Endothelial cell of umbilical vein (primary cell): ENCODE results near the gene CORO7. TPM values are rescaled to one million over a fixed set of nuclear protein-coding genes. Genes with fewer than 3 reads are reported as not detected.

Experiments used
- BruUV-seq: library from RNA; stranded (reverse); fragments of 400-500 nt; replicated peaks from 2 replicates; lab custom pipeline; 2021; lab: Mats Ljungman, UMichigan
- CTCF ChIA-PET: fragments of 300-600, 350-600 bp; sonication (Branson Sonifier 250); formaldehyde crosslinking; loops from one replicate; lab custom pipeline; 2021; ENCODE audit warnings: antibody characterized with exemption, inconsistent platforms; lab: Charles Lee
- POLR2A ChIA-PET: fragments of 300-600, 350-600 bp; sonication (Branson Sonifier 250); formaldehyde crosslinking; loops from one replicate; lab custom pipeline; 2021; ENCODE audit warnings: antibody characterized with exemption, inconsistent platforms; lab: Charles Lee
- DNase-seq: peaks from one replicate; pipeline ENCODE4 v3.0.0-alpha.2; 2011; ENCODE audit warnings: low read depth, low spot score
- FAIRE-seq: peaks from 2 replicates; lab custom pipeline; 2011; peaks lifted over from hg19 to GRCh38; lab: Jason Lieb, UNC
- H2AFZ ChIP-seq: 2 replicates; pipeline ENCODE4 v1.6.0; 2012; ENCODE audit warnings: low read depth, low read length, control low read depth, inconsistent platforms
- H3K27ac ChIP-seq: 2 replicates; pipeline ENCODE4 v1.5.1; 2011; ENCODE audit warnings: low read depth, mild to moderate bottlenecking, control low read depth, low read length, moderate library complexity; ENCODE audit not compliant: insufficient read depth
- H3K27me3 ChIP-seq, 2 experiments: 2 replicates each; pipeline versions ENCODE4 v1.6.0 to v1.6.1; 2011; ENCODE audit warnings: low read length in 2 of 2, mixed read lengths in 1 of 2; ENCODE audit not compliant: control insufficient read depth in 2 of 2, insufficient read depth in 2 of 2
- H3K36me3 ChIP-seq, 2 experiments: 2 replicates in 1 of 2; 3 replicates in 1 of 2; pipeline ENCODE4 v1.5.1; 2011; ENCODE audit warnings: low read length in 2 of 2, mild to moderate bottlenecking in 1 of 2, moderate library complexity in 1 of 2; ENCODE audit not compliant: control insufficient read depth in 2 of 2, insufficient read depth in 2 of 2; ENCODE audit errors: extremely low read depth in 1 of 2
- H3K4me1 ChIP-seq: 3 replicates; pipeline ENCODE4 v1.5.1; 2011; ENCODE audit warnings: mild to moderate bottlenecking, low read length; ENCODE audit not compliant: control insufficient read depth, insufficient read depth; ENCODE audit errors: extremely low read depth
- H3K4me2 ChIP-seq: 2 replicates; pipeline ENCODE4 v1.6.1; 2011; ENCODE audit warnings: low read length, control low read depth, mixed read lengths; ENCODE audit not compliant: insufficient read depth
- H3K4me3 ChIP-seq, 3 experiments: fragments of 200-600 bp in 1 of 3; sonication (generic), shearing (Covaris generic) in 1 of 3; replicated peaks in 1 of 3; 2 replicates each; pipeline ENCODE4 v1.5.1; 2011 to 2016; ENCODE audit warnings: control low read depth in 3 of 3, low read length in 3 of 3, mild to moderate bottlenecking in 2 of 3, inconsistent platforms in 1 of 3, low read depth in 1 of 3, moderate library complexity in 1 of 3; ENCODE audit not compliant: insufficient read depth in 1 of 3
- H3K79me2 ChIP-seq: 2 replicates; pipeline ENCODE4 v1.6.0; 2012; ENCODE audit warnings: low read length, inconsistent platforms; ENCODE audit not compliant: control insufficient read depth, insufficient read depth
- H3K9ac ChIP-seq: replicated peaks from 2 replicates; pipeline ENCODE3; 2011; ENCODE audit warnings: low read length, control low read depth; ENCODE audit not compliant: insufficient read depth; ENCODE audit errors: extremely low read depth
- H3K9me1 ChIP-seq: replicated peaks from 3 replicates; pipeline ENCODE4 v1.6.0; 2011; ENCODE audit warnings: mild to moderate bottlenecking, low read length; ENCODE audit not compliant: control insufficient read depth, insufficient read depth; ENCODE audit errors: extremely low read depth
- H3K9me3 ChIP-seq: replicated peaks from 2 replicates; pipeline ENCODE4 v1.5.1; 2012; ENCODE audit warnings: low read length, inconsistent platforms; ENCODE audit not compliant: control insufficient read depth, insufficient read depth
- H4K20me1 ChIP-seq: replicated peaks from 2 replicates; pipeline ENCODE3; 2011; ENCODE audit warnings: mild to moderate bottlenecking, low read length; ENCODE audit not compliant: control insufficient read depth, insufficient read depth; ENCODE audit errors: extremely low read depth
- CTCF ChIP-seq, 2 donors: IDR thresholded peaks; 1 replicate in 1 of 2; 2 replicates in 1 of 2; pipeline ENCODE4 v1.5.1; 2011; ENCODE audit warnings: low read length in 2 of 2, mild to moderate bottlenecking in 2 of 2, moderate library complexity in 2 of 2, control low read depth in 1 of 2, inconsistent platforms in 1 of 2, low read depth in 1 of 2; ENCODE audit not compliant: insufficient read depth in 1 of 2; ENCODE audit errors: extremely low read depth in 1 of 2
- EZH2 ChIP-seq: IDR thresholded peaks from 2 replicates; pipeline ENCODE4 v1.6.1; 2012; ENCODE audit warnings: borderline replicate concordance, low read depth, mild to moderate bottlenecking, moderate library complexity, low read length, inconsistent platforms; ENCODE audit not compliant: severe bottlenecking
- FOS ChIP-seq: IDR thresholded peaks from 2 replicates; pipeline ENCODE4 v1.6.1; 2011; ENCODE audit warnings: mild to moderate bottlenecking, low read length, moderate library complexity, borderline replicate concordance; ENCODE audit not compliant: insufficient read depth
- GATA2 ChIP-seq: IDR thresholded peaks from 2 replicates; pipeline ENCODE4 v1.7.0; 2011; ENCODE audit warnings: low read depth, mild to moderate bottlenecking, moderate library complexity, mixed read lengths, low read length; ENCODE audit not compliant: insufficient read length, insufficient read depth
- JUN ChIP-seq: IDR thresholded peaks from 2 replicates; pipeline ENCODE4 v1.6.1; 2011; ENCODE audit warnings: borderline replicate concordance, low read depth; ENCODE audit not compliant: insufficient read length, insufficient read depth
- MAX ChIP-seq: IDR thresholded peaks from 2 replicates; pipeline ENCODE4 v1.6.1; 2011; ENCODE audit not compliant: insufficient read depth, insufficient read length
- MYC ChIP-seq: IDR thresholded peaks from one replicate; pipeline ENCODE4 v1.6.1; 2011; ENCODE audit warnings: mild to moderate bottlenecking, low read depth, low read length
- POLR2A ChIP-seq: IDR thresholded peaks from 2 replicates; pipeline ENCODE4 v1.6.1; 2012; ENCODE audit warnings: low read depth, mild to moderate bottlenecking, control low read depth, low read length
- POLR2AphosphoS5 ChIP-seq: IDR thresholded peaks from 2 replicates; pipeline ENCODE4 v1.6.1; 2012; ENCODE audit warnings: low read depth, mild to moderate bottlenecking, control low read depth, low read length, moderate library complexity; ENCODE audit not compliant: insufficient read depth
- dilution Hi-C: fragments of 300-500 bp; cut with MboI; formaldehyde crosslinking; loops from one replicate; pipeline ENCODE4 v1.15.0; 2019; ENCODE audit warnings: low sequenced_read_pairs; ENCODE audit not compliant: extremely low pct_ligation_motif_present
- intact Hi-C: fragments of 100-400 bp; cut with micrococcal nuclease; formaldehyde crosslinking; loops from one replicate; pipeline ENCODE4 v1.10.0; 2022
- polyA plus RNA-seq, 4 experiments: library from polyadenylated mRNA; depleted of rRNA in 3 of 4; stranded (reverse) in 3 of 4; unstranded in 1 of 4; fragments of >200 nt; gene quantifications; 2 replicates each; pipeline versions ENCODE4 v1.2.1 to v1.2.3, GENCODE V29; 2011 to 2012; ENCODE audit warnings: missing spikeins in 1 of 4
- total RNA-seq: library from RNA; stranded (reverse); gene quantifications from 2 replicates; pipeline ENCODE4 v1.2.3, GENCODE V29; 2021

CORO7 gene
- total and polyA plus RNA-seq, 2 donors (not counting 3 experiments of a cell fraction or from before 2014, with no cell fraction given): 42.5 to 72.3 TPM

- no peak overlapping the region for H3K27ac ChIP-seq
- no peaks in the 10 kb centered on the region for H4K20me1 ChIP-seq
- no TSS peak for BruUV-seq
- H3K79me2 ChIP-seq: no peaks in the 10 kb centered on the region
- no peak for DNase-seq
- H3K9me1 ChIP-seq: no peaks in the 10 kb centered on the region
- no peak overlapping the region for H3K4me3 ChIP-seq
- no peak for TF ChIP-seq POLR2A
- no peak for TF ChIP-seq JUN
- TF ChIP-seq FOS: no peak
- TF ChIP-seq GATA2: no peak
- TF ChIP-seq MYC: no peak
- no peak for TF ChIP-seq POLR2AphosphoS5
- no peak for TF ChIP-seq CTCF (IDR thresholded peaks at IDR 0.05; ENCODE audit: extremely low read depth in 1 of 2, insufficient read depth in 1 of 2, low read depth in 1 of 2, low read length in 2 of 2)
- TF ChIP-seq EZH2: no peak
- no peak for TF ChIP-seq MAX
- H3K4me2 ChIP-seq: no peak overlapping the region
- CTCF ChIA-PET: interaction anchor here (2.5 kb wide), 1 partner anchor 18 kb away, joined by 18 read pairs; no protein-coding TSS in a partner anchor
- no peak for FAIRE-seq
- dilution Hi-C loops (no loop called here), intact Hi-C loops (no loop called here)
- no peak overlapping the region for H2AFZ ChIP-seq
- H3K36me3 ChIP-seq: peaks cover 0 to 15% of the 10 kb centered on the region in 2 experiments
- no peak overlapping the region for H3K9ac ChIP-seq
- H3K4me1 ChIP-seq: peaks cover 22% of the 10 kb centered on the region
- H3K27me3 ChIP-seq: no peaks in the 10 kb centered on the region
- POLR2A ChIA-PET: no interaction called here
- H3K9me3 ChIP-seq: no peaks in the 10 kb centered on the region
Measured at GRCh38 chr16:4385066-4385788, 31.2 kb downstream of the CORO7 start.
